ENCODE results near the gene PCTP. TPM values are rescaled to one million over a fixed set of nuclear protein-coding genes. Genes with fewer than 3 reads are reported as not detected.

The PCTP gene
- total RNA-seq, 4 donors from 2014 or later, result 5.0 to 14.3 (median 6.9) TPM

- no peak for TF ChIP-seq POLR2A (IDR thresholded peaks at IDR 0.05)
- intact Hi-C loops (cut with DNase I; ENCODE audit: low total_unique reads), result no loop called here
- DNase-seq (ENCODE audit: low spot score in 2 of 2), result no peak
- H3K4me3 ChIP-seq (ENCODE audit: low read depth, poor library complexity, severe bottlenecking), result no peak overlapping the region
- 90 to 91% methylated on average over 3 of the region's 3 CpGs for WGBS, 2 donors
Observed at GRCh38 chr17:55813944-55814343, 63.1 kb downstream of the PCTP start.

GRCh38 chr17:55814377-55814776 lies 63.5 kb downstream of the PCTP start:
- DNase-seq (ENCODE audit: low spot score in 2 of 2), result no peak
- TF ChIP-seq POLR2A (IDR thresholded peaks at IDR 0.05), result no peak
- no peak for TF ChIP-seq CTCF (IDR thresholded peaks at IDR 0.05)
- intact Hi-C loops (cut with DNase I; ENCODE audit: low total_unique reads), result no loop called here
- WGBS, 2 donors, result 59 to 67% methylated on average over 6 of the region's 6 CpGs
- H3K4me3 ChIP-seq (ENCODE audit: low read depth, poor library complexity, severe bottlenecking), result no peak overlapping the region

- DNase-seq (ENCODE audit: low spot score in 2 of 2), result no peak
- TF ChIP-seq POLR2A (IDR thresholded peaks at IDR 0.05) (no peak), CTCF (IDR thresholded peaks at IDR 0.05) (no peak)
- H3K4me3 ChIP-seq (ENCODE audit: low read depth, poor library complexity, severe bottlenecking), result no peak overlapping the region
- 62 to 69% methylated on average over 8 of the region's 8 CpGs for WGBS, 2 donors
- intact Hi-C loops (cut with DNase I; ENCODE audit: low total_unique reads), result no loop called here
Observed at GRCh38 chr17:55816532-55817396, 65.9 kb downstream of the PCTP start.

GRCh38 chr17:55817397-55817709 lies 66.5 kb downstream of the PCTP start:
- H3K4me3 ChIP-seq (ENCODE audit: low read depth, poor library complexity, severe bottlenecking), result no peak overlapping the region
- intact Hi-C loops (cut with DNase I; ENCODE audit: low total_unique reads), result no loop called here
- no peak for TF ChIP-seq CTCF (IDR thresholded peaks at IDR 0.05)
- TF ChIP-seq POLR2A (IDR thresholded peaks at IDR 0.05), result no peak
- no peak for DNase-seq (ENCODE audit: low spot score in 2 of 2)
- WGBS, 2 donors, result 79 to 83% methylated on average over 1 of the region's 1 CpG

GRCh38 chr17:55818026-55818425 lies 67.2 kb downstream of the PCTP start:
- no peak overlapping the region for H3K4me3 ChIP-seq (ENCODE audit: low read depth, poor library complexity, severe bottlenecking)
- intact Hi-C loops (cut with DNase I; ENCODE audit: low total_unique reads), result no loop called here
- TF ChIP-seq CTCF (IDR thresholded peaks at IDR 0.05) (no peak), POLR2A (IDR thresholded peaks at IDR 0.05) (no peak)
- 61 to 67% methylated on average over 3 of the region's 3 CpGs for WGBS, 2 donors
- no peak for DNase-seq (ENCODE audit: low spot score in 2 of 2)

GRCh38 chr17:55818451-55819375 lies 67.9 kb downstream of the PCTP start:
- DNase-seq (ENCODE audit: low spot score in 2 of 2), result no peak
- 63 to 77% methylated on average over 5 of the region's 5 CpGs for WGBS, 2 donors
- no peak overlapping the region for H3K4me3 ChIP-seq (ENCODE audit: low read depth, poor library complexity, severe bottlenecking)
- intact Hi-C loops (cut with DNase I; ENCODE audit: low total_unique reads), result no loop called here
- no peak for TF ChIP-seq CTCF (IDR thresholded peaks at IDR 0.05)
- no peak for TF ChIP-seq POLR2A (IDR thresholded peaks at IDR 0.05)

Data from lower leg skin (tissue), 4 donors.